DOHH2 (cell line): ENCODE data around the gene SS18L1.

ENCODE experiments used
- H3F3A ChIP-seq: fragments of 200-600 bp; sonication (generic), shearing (Covaris generic); 2 replicates; pipeline ENCODE4 v1.6.0; 2016; ENCODE audit warnings: antibody characterized with exemption, mild to moderate bottlenecking; ENCODE audit not compliant: control insufficient read depth, insufficient read depth
- H3K27ac ChIP-seq: fragments of 200-600 bp; sonication (generic); 2 replicates; pipeline ENCODE4 v1.5.1; 2014; ENCODE audit warnings: low read depth, mild to moderate bottlenecking, low read length, moderate library complexity
- H3K27me3 ChIP-seq: fragments of 200-600 bp; sonication (generic); 2 replicates; pipeline ENCODE4 v1.6.1; 2014; ENCODE audit warnings: mild to moderate bottlenecking, low read length, mixed read lengths; ENCODE audit not compliant: control insufficient read depth
- H3K36me3 ChIP-seq: fragments of 200-600 bp; sonication (generic); 2 replicates; pipeline ENCODE4 v1.6.1; 2014; ENCODE audit warnings: mild to moderate bottlenecking, low read length, moderate library complexity, mixed read lengths; ENCODE audit not compliant: control insufficient read depth
- H3K4me1 ChIP-seq: fragments of 200-600 bp; sonication (generic); 2 replicates; pipeline ENCODE4 v1.6.1; 2014; ENCODE audit warnings: mild to moderate bottlenecking, low read length, mixed read lengths; ENCODE audit not compliant: control insufficient read depth
- H3K4me2 ChIP-seq: fragments of 200-600 bp; sonication (generic); 2 replicates; pipeline ENCODE4 v1.6.0; 2014; ENCODE audit warnings: mild to moderate bottlenecking, low read length, moderate library complexity
- H3K4me3 ChIP-seq: fragments of 200-600 bp; sonication (generic); 2 replicates; pipeline ENCODE4 v1.5.1; 2014; ENCODE audit warnings: mild to moderate bottlenecking, low read length, mixed read lengths
- H3K79me2 ChIP-seq: fragments of 200-600 bp; sonication (generic); 2 replicates; pipeline ENCODE4 v1.6.1; 2014; ENCODE audit warnings: mild to moderate bottlenecking, low read length, mixed read lengths; ENCODE audit not compliant: control insufficient read depth
- H3K9me2 ChIP-seq: fragments of 200-600 bp; sonication (generic); replicated peaks from 2 replicates; pipeline ENCODE4 v1.6.1; 2014; ENCODE audit warnings: mild to moderate bottlenecking, low read length, mixed read lengths; ENCODE audit not compliant: control insufficient read depth
- H3K9me3 ChIP-seq: fragments of 200-600 bp; sonication (generic); 2 replicates; pipeline ENCODE4 v1.6.1; 2014; ENCODE audit warnings: antibody characterized with exemption, low read length, mixed read lengths; ENCODE audit not compliant: control insufficient read depth, insufficient read depth
- H4K20me1 ChIP-seq: fragments of 200-600 bp; sonication (generic); 2 replicates; pipeline ENCODE4 v1.6.0; 2014; ENCODE audit warnings: low read depth, mild to moderate bottlenecking, antibody characterized with exemption, low read length, moderate library complexity; ENCODE audit not compliant: control insufficient read depth, insufficient read depth
- CTCF ChIP-seq: fragments of 200-600 bp; sonication (generic); IDR thresholded peaks from one replicate; pipeline ENCODE4 v1.5.1; 2014; ENCODE audit warnings: antibody characterized with exemption, mild to moderate bottlenecking, low read depth, low read length; ENCODE audit not compliant: poor library complexity, severe bottlenecking
- EZH2phosphoT487 ChIP-seq: fragments of 200-600 bp; sonication (generic); IDR thresholded peaks from 2 replicates; pipeline ENCODE4 v1.6.1; 2017; ENCODE audit warnings: borderline replicate concordance, mild to moderate bottlenecking, antibody characterized with exemption, low read length, moderate library complexity, mixed read lengths

Gene SS18L1

GRCh38 chr20:62230276-62230675 lies 86.7 kb downstream of the SS18L1 start:
- TF ChIP-seq EZH2phosphoT487 = no peak
- no peak for TF ChIP-seq CTCF
- Histone ChIP-seq H3K27me3 (no peaks in the 10 kb centered on the region), H3K4me1 (no peaks in the 10 kb centered on the region), H3K9me3 (no peaks in the 10 kb centered on the region; the same call in 1 of the 2 replicates), H3K9me2 (no peaks in the 10 kb centered on the region), H3K4me3 (no peak overlapping the region), H4K20me1 (no peaks in the 10 kb centered on the region), H3F3A (no peaks in the 10 kb centered on the region), H3K36me3 (no peaks in the 10 kb centered on the region), H3K79me2 (no peaks in the 10 kb centered on the region), H3K4me2 (no peak overlapping the region), H3K27ac (no peak overlapping the region)

- no peak for TF ChIP-seq CTCF
- TF ChIP-seq EZH2phosphoT487 = no peak
- Histone ChIP-seq H3K36me3 (no peaks in the 10 kb centered on the region), H4K20me1 (no peaks in the 10 kb centered on the region), H3K27ac (no peak overlapping the region), H3K27me3 (no peaks in the 10 kb centered on the region), H3K9me2 (no peaks in the 10 kb centered on the region), H3K4me3 (no peak overlapping the region), H3K4me2 (no peak overlapping the region), H3K4me1 (no peaks in the 10 kb centered on the region), H3K9me3 (no peaks in the 10 kb centered on the region; the same call in 1 of the 2 replicates), H3F3A (no peaks in the 10 kb centered on the region), H3K79me2 (no peaks in the 10 kb centered on the region)
These were observed 87.1 kb downstream of the SS18L1 start for GRCh38 chr20:62230696-62231095.

- H3K27ac ChIP-seq = no peak overlapping the region
- no peaks in the 10 kb centered on the region for H3K36me3 ChIP-seq
- H3K4me3 ChIP-seq = no peak overlapping the region
- H4K20me1 ChIP-seq = no peaks in the 10 kb centered on the region
- no peaks in the 10 kb centered on the region; the same call in 1 of the 2 replicates for H3K9me3 ChIP-seq
- no peaks in the 10 kb centered on the region for H3K4me1 ChIP-seq
- H3F3A ChIP-seq = no peaks in the 10 kb centered on the region
- H3K27me3 ChIP-seq = no peaks in the 10 kb centered on the region
- H3K79me2 ChIP-seq = no peaks in the 10 kb centered on the region
- TF ChIP-seq CTCF (no peak), EZH2phosphoT487 (no peak)
- no peaks in the 10 kb centered on the region for H3K9me2 ChIP-seq
- no peak overlapping the region for H3K4me2 ChIP-seq
These were observed 87.7 kb downstream of the SS18L1 start for GRCh38 chr20:62231292-62231691.
